ENCODE measurements around the gene UNC45A. TPM values are rescaled to one million over a fixed set of nuclear protein-coding genes. Genes with fewer than 3 reads are reported as not detected.

UNC45A gene
- total and polyA plus RNA-seq, 2 of the 8 experiments (the other 6 are each of a cell fraction or from before 2014, with no cell fraction given) = 74.1 to 84.2 TPM

GRCh38 chr15:90889736-90890456 lies 45.2 kb upstream of the UNC45A start:
- WGBS, 2 experiments (ENCODE audit: extremely low coverage in 1 of 2, insufficient coverage in 1 of 2, insufficient read length in 1 of 2, insufficient replicate concordance in 2 of 2, low coverage in 1 of 2, low lambda C conversion rate in 2 of 2, missing lambda C conversion rate in 1 of 2) = 83% methylated on average over 25 of the region's 31 CpGs; no CpG with 5 or more reads in 1 of the 2 experiments
- H2AK5ac ChIP-seq (ENCODE audit: low read depth, low read length) = no peak overlapping the region
- H3K27me3 ChIP-seq (replicated peaks in 1 of 4; ENCODE audit: control insufficient read depth in 3 of 4, extremely low read depth in 1 of 4, insufficient read depth in 3 of 4, low read length in 3 of 4) = no peaks in the 10 kb centered on the region
- H3K27ac ChIP-seq (ENCODE audit: low read depth, low read length) = no peak overlapping the region
- no peak overlapping the region for H2BK120ac ChIP-seq (replicated peaks; ENCODE audit: low read depth, low read length)
- no peak for TF ChIP-seq CBX5 (IDR thresholded peaks at IDR 0.05; ENCODE audit: low read depth, low read length)
- no peak for TF ChIP-seq NANOG (IDR thresholded peaks at IDR 0.05; ENCODE audit: insufficient read depth, low read depth, low read length, poor library complexity, severe bottlenecking)
- no peak overlapping the region for H3K56ac ChIP-seq (replicated peaks; ENCODE audit: insufficient read length, low read depth, low read length)
- H2BK20ac ChIP-seq (ENCODE audit: low read length) = no peak overlapping the region
- H2AFZ ChIP-seq (ENCODE audit: low read length) = no peak overlapping the region
- no peak overlapping the region for H3K9ac ChIP-seq (replicated peaks in 1 of 4; ENCODE audit: extremely low read depth in 1 of 4, low read depth in 3 of 4, low read length in 3 of 4)
- H3K9me3 ChIP-seq (ENCODE audit: insufficient read depth in 2 of 2, low read depth in 1 of 2, low read length in 1 of 2) = no peaks in the 10 kb centered on the region
- CTCF ChIA-PET (ENCODE audit: partially characterized antibody) = interaction anchor here (0.5 to 2.6 kb wide), 12 partner anchors 7 to 607 kb away, joined by 3 to 13 read pairs (median 4); partner anchors contain the start of genes HDDC3 and UNC45A
- no peak overlapping the region for H3K18ac ChIP-seq (ENCODE audit: extremely low read depth, low read length)
- no peak overlapping the region for H3K14ac ChIP-seq (ENCODE audit: insufficient read length)
- H2BK5ac ChIP-seq (ENCODE audit: low read depth, low read length) = no peak overlapping the region
- H3K4me1 ChIP-seq (replicated peaks in 1 of 4; ENCODE audit: control insufficient read depth in 3 of 4, insufficient read depth in 4 of 4, low read length in 3 of 4) = peaks cover 0 to 7% (median 4%) of the 10 kb centered on the region in 4 experiments; a peak in 4 of 7 replicates
- no peaks in the 10 kb centered on the region for H3K79me1 ChIP-seq (ENCODE audit: low read depth, low read length)
- no peak overlapping the region for H3K4me3 ChIP-seq (ENCODE audit: extremely low read depth in 1 of 4, insufficient read depth in 2 of 4, low read depth in 3 of 4, low read length in 4 of 4)
- H2BK12ac ChIP-seq (ENCODE audit: low read depth, low read length) = no peak overlapping the region
- DNase-seq (ENCODE audit: low read depth in 1 of 2, low spot score in 2 of 2) (no peak), FAIRE-seq (no peak)
- H3K79me2 ChIP-seq (ENCODE audit: control insufficient read depth in 1 of 2, insufficient read depth in 2 of 2, low read length in 2 of 2) = no peaks in the 10 kb centered on the region
- H4K91ac ChIP-seq (replicated peaks; ENCODE audit: insufficient read length, low read length) = no peak overlapping the region
- POLR2A ChIA-PET (ENCODE audit: partially characterized antibody) = interaction anchor here (1.1 to 1.2 kb wide), 2 partner anchors 14 to 225 kb away, joined by 3 read pairs; no protein-coding TSS in a partner anchor
- H3K36me3 ChIP-seq (ENCODE audit: control insufficient read depth in 2 of 4, insufficient read depth in 4 of 4, low read length in 3 of 4) = peaks cover 0 to 2% (median 0%) of the 10 kb centered on the region in 4 experiments; a peak in 2 of 8 replicates
- no peak overlapping the region for H3K23ac ChIP-seq (ENCODE audit: insufficient read length)
- no peaks in the 10 kb centered on the region for H3K23me2 ChIP-seq (ENCODE audit: low read depth, low read length)
- H2BK15ac ChIP-seq (ENCODE audit: low read length) = no peak overlapping the region
- no peak overlapping the region for H3K4ac ChIP-seq (replicated peaks; ENCODE audit: insufficient read length, low read depth, low read length)
- H4K20me1 ChIP-seq (replicated peaks in 1 of 2; ENCODE audit: control insufficient read depth in 1 of 2, insufficient read depth in 2 of 2, low read length in 2 of 2) = peaks cover 0 to 3% of the 10 kb centered on the region in 2 experiments
- H4K5ac ChIP-seq (ENCODE audit: insufficient read length, low read depth, low read length) = no peak overlapping the region
- peak overlapping the region; percentile 2; the same call in 1 of the 2 replicates for H4K8ac ChIP-seq (ENCODE audit: extremely low read depth, insufficient read depth, low read length)
- H3K4me2 ChIP-seq (ENCODE audit: insufficient read depth in 1 of 2, low read depth in 2 of 2, low read length in 2 of 2) = no peak overlapping the region
